ENCODE data around the gene NIPAL3. TPM values are rescaled to one million over a fixed set of nuclear protein-coding genes. Genes with fewer than 3 reads are reported as not detected.
"Not testable (repeated sequence)": the region's sequence is repeated elsewhere in the genome, so short reads cannot be mapped to it uniquely, and the experiment has no call there.

NIPAL3 gene
- total RNA-seq, 1 experiment from 2014 or later: 8.2 TPM

DNA sequence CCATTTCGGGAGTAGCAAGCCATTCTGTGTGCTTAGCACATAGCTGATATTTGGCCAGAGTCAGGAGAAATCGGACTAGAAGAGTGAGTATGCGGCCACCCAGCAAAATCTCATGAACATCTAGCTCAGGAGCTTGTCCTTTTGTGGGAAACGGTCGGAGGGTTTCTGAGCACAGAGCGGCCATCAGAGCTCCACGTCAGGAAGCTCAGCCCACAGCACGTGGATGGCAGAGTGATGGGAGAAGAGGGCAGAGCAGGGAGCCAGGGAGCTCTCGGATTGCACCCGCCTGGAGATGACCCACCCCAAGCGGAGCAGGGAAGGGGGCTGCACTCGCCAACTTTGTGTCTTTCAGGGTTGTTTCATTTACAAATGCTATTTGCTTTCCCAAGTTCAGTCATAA is 100.9 kb downstream of the NIPAL3 start:
- DNase-seq (ENCODE audit: low spot score): no peak

DNA sequence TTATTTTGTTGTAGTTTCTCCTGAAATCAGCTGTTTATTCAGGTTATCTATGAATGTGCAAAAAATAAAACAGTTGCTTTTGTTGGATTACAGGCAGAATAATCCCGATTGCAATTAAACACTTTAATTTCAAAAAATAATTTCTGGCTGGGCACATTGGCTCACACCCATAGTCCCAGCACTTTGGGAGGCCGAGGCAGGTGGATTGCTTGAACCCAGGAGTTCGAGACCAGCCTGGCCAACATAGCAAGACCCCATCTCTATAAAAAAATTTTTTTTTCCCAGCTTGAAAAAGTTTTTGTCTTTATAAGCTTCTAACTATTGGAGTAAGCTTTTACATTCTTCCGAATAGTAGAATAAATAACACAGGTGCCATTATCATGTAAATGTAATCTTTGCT is 102.3 kb downstream of the NIPAL3 start:
- DNase-seq (ENCODE audit: low spot score): no peak

DNA sequence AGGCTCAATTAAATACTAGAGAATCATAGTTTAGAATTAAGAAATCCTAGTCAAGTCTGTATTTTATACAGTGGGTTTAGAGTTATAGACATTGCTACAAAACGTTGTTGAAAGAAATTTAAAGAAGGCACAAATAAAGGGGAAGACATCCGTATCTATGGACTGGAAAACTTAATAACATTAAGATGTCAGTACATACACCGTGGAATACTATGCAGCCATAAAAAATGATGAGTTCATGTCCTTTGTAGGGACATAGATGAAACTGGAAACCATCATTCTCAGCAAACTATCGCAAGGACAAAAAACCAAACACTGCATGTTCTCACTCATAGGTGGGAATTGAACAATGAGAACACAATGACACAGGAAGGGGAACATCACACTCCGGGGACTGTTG is 104.7 kb downstream of the NIPAL3 start:
- DNase-seq (ENCODE audit: low spot score): not testable (repeated sequence)

Other genes starting within 250 kb of the NIPAL3 start
- gene IFNLR1, start 228.5 kb upstream of the NIPAL3 start, total RNA-seq (2014; rRNA removed; shearing (Covaris generic)): not detected in 2 replicates
- gene GRHL3, start 96.4 kb upstream of the NIPAL3 start, total RNA-seq (2014; rRNA removed; shearing (Covaris generic)): 0.10 TPM in 1 of 2 replicates, not detected in the other
- 1.8 and 2.3 TPM in 2 replicates for gene STPG1, start 2.0 kb upstream of the NIPAL3 start, total RNA-seq (2014; rRNA removed; shearing (Covaris generic))
- 8.3 and 8.4 TPM in 2 replicates for gene RCAN3, start 87.0 kb downstream of the NIPAL3 start, total RNA-seq (2014; rRNA removed; shearing (Covaris generic))
- gene NCMAP, start 140.3 kb downstream of the NIPAL3 start, total RNA-seq (2014; rRNA removed; shearing (Covaris generic)): not detected in 2 replicates
- gene SRRM1, start 227.5 kb downstream of the NIPAL3 start, total RNA-seq (2014; rRNA removed; shearing (Covaris generic)): 16.8 and 38.4 TPM in 2 replicates